ENCODE measurements around the gene ARHGEF7. TPM values are rescaled to one million over a fixed set of nuclear protein-coding genes. Genes with fewer than 3 reads are reported as not detected.

Gene ARHGEF7
- total RNA-seq, 2 experiments from 2014 or later: 58.7 to 67.2 TPM

- no peaks in the 10 kb centered on the region for H3K9me3 Mint-ChIP-seq (ENCODE audit: low read depth)
- H3K27ac Mint-ChIP-seq: no peak overlapping the region
- CTCF ChIA-PET: no interaction called here
- DNase-seq (no peak), ATAC-seq (no peak)
- no peaks in the 10 kb centered on the region for H3K27me3 Mint-ChIP-seq
- no peak overlapping the region for H3K4me3 Mint-ChIP-seq
- no peaks in the 10 kb centered on the region for H3K4me1 Mint-ChIP-seq
- H3K36me3 Mint-ChIP-seq: peaks cover 32% of the 10 kb centered on the region
Observed at GRCh38 chr13:111287201-111287600, 172.1 kb downstream of the ARHGEF7 start.

- Mint-ChIP-seq H3K27me3 (no peaks in the 10 kb centered on the region), H3K36me3 (peaks cover 40% of the 10 kb centered on the region), H3K4me1 (no peaks in the 10 kb centered on the region), H3K9me3 (ENCODE audit: low read depth) (no peaks in the 10 kb centered on the region), H3K27ac (no peak overlapping the region), H3K4me3 (no peak overlapping the region)
- no peak for DNase-seq
- ATAC-seq: no peak
- CTCF ChIA-PET: no interaction called here
Observed at GRCh38 chr13:111288276-111288675, 173.2 kb downstream of the ARHGEF7 start.

- DNase-seq (no peak), ATAC-seq (no peak)
- H3K4me1 Mint-ChIP-seq: no peaks in the 10 kb centered on the region
- H3K4me3 Mint-ChIP-seq: no peak overlapping the region
- CTCF ChIA-PET: interaction anchor here (1.1 kb wide), 1 partner anchor 8 kb away, joined by 4 read pairs; no protein-coding TSS in a partner anchor
- H3K9me3 Mint-ChIP-seq (ENCODE audit: low read depth): no peaks in the 10 kb centered on the region
- no peaks in the 10 kb centered on the region for H3K27me3 Mint-ChIP-seq
- peaks cover 35% of the 10 kb centered on the region for H3K36me3 Mint-ChIP-seq
- H3K27ac Mint-ChIP-seq: no peak overlapping the region
Observed at GRCh38 chr13:111289251-111289650, 174.1 kb downstream of the ARHGEF7 start.

DNA sequence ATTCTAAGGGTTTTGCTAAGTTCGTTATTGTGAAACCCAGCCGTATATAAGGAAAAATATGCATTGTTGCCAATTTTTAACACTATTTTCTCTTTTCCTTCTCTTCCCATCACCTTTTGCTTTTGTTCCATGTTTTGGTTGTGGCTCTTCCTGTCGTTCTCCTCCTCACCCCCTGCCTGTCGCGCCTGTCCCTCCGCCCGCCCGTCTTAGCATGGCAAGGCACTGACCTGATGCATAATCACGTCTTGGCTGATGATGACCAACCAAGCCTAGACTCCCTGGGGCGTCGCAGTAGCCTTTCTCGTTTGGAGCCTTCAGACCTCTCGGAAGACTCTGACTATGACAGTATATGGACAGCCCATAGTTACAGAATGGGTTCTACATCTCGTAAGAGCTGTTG is 176.8 kb downstream of the ARHGEF7 start:
- Mint-ChIP-seq H3K4me1 (peaks cover 15% of the 10 kb centered on the region), H3K27me3 (no peaks in the 10 kb centered on the region), H3K4me3 (no peak overlapping the region), H3K9me3 (ENCODE audit: low read depth) (no peaks in the 10 kb centered on the region), H3K36me3 (peaks cover 31% of the 10 kb centered on the region), H3K27ac (no peak overlapping the region)
- CTCF ChIA-PET: no interaction called here
- ATAC-seq (no peak), DNase-seq (no peak)

- Mint-ChIP-seq H3K9me3 (ENCODE audit: low read depth) (no peaks in the 10 kb centered on the region), H3K36me3 (peaks cover 31% of the 10 kb centered on the region), H3K27me3 (no peaks in the 10 kb centered on the region), H3K4me1 (peaks cover 24% of the 10 kb centered on the region), H3K27ac (no peak overlapping the region), H3K4me3 (no peak overlapping the region)
- DNase-seq (no peak), ATAC-seq (no peak)
- CTCF ChIA-PET: no interaction called here
Observed at GRCh38 chr13:111292710-111293485, 177.8 kb downstream of the ARHGEF7 start.

- no peaks in the 10 kb centered on the region for H3K27me3 Mint-ChIP-seq
- CTCF ChIA-PET: interaction anchor here (1.1 to 1.5 kb wide), 2 partner anchors 10 to 16 kb away, joined by 3 read pairs; no protein-coding TSS in a partner anchor
- H3K36me3 Mint-ChIP-seq: peaks cover 31% of the 10 kb centered on the region
- H3K9me3 Mint-ChIP-seq (ENCODE audit: low read depth): no peaks in the 10 kb centered on the region
- no peak overlapping the region for H3K27ac Mint-ChIP-seq
- ATAC-seq (no peak), DNase-seq (no peak)
- H3K4me1 Mint-ChIP-seq: peaks cover 24% of the 10 kb centered on the region
- H3K4me3 Mint-ChIP-seq: no peak overlapping the region
Observed at GRCh38 chr13:111295886-111296285, 180.8 kb downstream of the ARHGEF7 start.

DNA sequence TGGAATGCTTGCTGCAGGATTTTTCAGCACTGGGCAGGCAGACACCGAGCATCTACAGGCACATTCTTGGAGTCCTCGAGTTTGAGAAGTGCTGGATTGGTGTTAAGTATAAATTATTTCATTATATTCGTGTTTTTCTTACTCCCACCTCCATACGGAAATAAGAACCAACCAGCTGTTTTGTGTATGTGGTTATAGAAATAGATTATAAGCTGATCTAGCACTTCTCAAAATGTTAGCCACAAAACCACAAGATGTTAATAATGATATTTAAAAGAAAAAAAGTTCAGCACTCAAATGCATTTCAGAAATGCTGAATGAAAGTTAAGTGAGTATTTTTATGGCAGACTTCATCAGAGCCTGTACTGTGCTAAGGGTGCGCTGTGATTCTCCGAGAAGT is 181.3 kb downstream of the ARHGEF7 start:
- H3K36me3 Mint-ChIP-seq: peaks cover 35% of the 10 kb centered on the region
- DNase-seq: no peak
- peaks cover 24% of the 10 kb centered on the region for H3K4me1 Mint-ChIP-seq
- no peaks in the 10 kb centered on the region for H3K27me3 Mint-ChIP-seq
- CTCF ChIA-PET: interaction anchor here (1.1 to 1.5 kb wide), 2 partner anchors 10 to 17 kb away, joined by 3 read pairs; no protein-coding TSS in a partner anchor
- peak; percentile 12 for ATAC-seq
- H3K27ac Mint-ChIP-seq: no peak overlapping the region
- no peak overlapping the region for H3K4me3 Mint-ChIP-seq
- H3K9me3 Mint-ChIP-seq (ENCODE audit: low read depth): no peaks in the 10 kb centered on the region

- DNase-seq: no peak
- H3K36me3 Mint-ChIP-seq: peaks cover 37% of the 10 kb centered on the region
- CTCF ChIA-PET: no interaction called here
Observed at GRCh38 chr13:111298214-111298975, 183.3 kb downstream of the ARHGEF7 start.

GRCh38 chr13:111302045-111302726 is 187.1 kb downstream of the ARHGEF7 start:
- no peak overlapping the region for H3K27ac Mint-ChIP-seq
- CTCF ChIA-PET: no interaction called here
- peaks cover 62% of the 10 kb centered on the region for H3K36me3 Mint-ChIP-seq
- H3K27me3 Mint-ChIP-seq: no peaks in the 10 kb centered on the region
- DNase-seq (no peak), ATAC-seq (no peak)
- no peaks in the 10 kb centered on the region for H3K9me3 Mint-ChIP-seq (ENCODE audit: low read depth)
- H3K4me3 Mint-ChIP-seq: no peak overlapping the region
- H3K4me1 Mint-ChIP-seq: peaks cover 33% of the 10 kb centered on the region

More at GRCh38 chr13:111298214-111298975, 183.3 kb downstream of the ARHGEF7 start:
- ATAC-seq: no peak
- Mint-ChIP-seq H3K4me1 (peaks cover 25% of the 10 kb centered on the region), H3K27ac (no peak overlapping the region), H3K27me3 (no peaks in the 10 kb centered on the region), H3K4me3 (no peak overlapping the region), H3K9me3 (ENCODE audit: low read depth) (no peaks in the 10 kb centered on the region)

GRCh38 chr13:111303559-111303958 is 188.4 kb downstream of the ARHGEF7 start:
- ATAC-seq (no peak), DNase-seq (no peak)
- CTCF ChIA-PET: no interaction called here
- peaks cover 63% of the 10 kb centered on the region for H3K36me3 Mint-ChIP-seq
- no peaks in the 10 kb centered on the region for H3K27me3 Mint-ChIP-seq
- peaks cover under 1% of the 10 kb centered on the region for H3K9me3 Mint-ChIP-seq (ENCODE audit: low read depth)
- H3K4me3 Mint-ChIP-seq: no peak overlapping the region
- H3K4me1 Mint-ChIP-seq: peaks cover 27% of the 10 kb centered on the region
- peak overlapping the region; percentile 91 for H3K27ac Mint-ChIP-seq

DNA sequence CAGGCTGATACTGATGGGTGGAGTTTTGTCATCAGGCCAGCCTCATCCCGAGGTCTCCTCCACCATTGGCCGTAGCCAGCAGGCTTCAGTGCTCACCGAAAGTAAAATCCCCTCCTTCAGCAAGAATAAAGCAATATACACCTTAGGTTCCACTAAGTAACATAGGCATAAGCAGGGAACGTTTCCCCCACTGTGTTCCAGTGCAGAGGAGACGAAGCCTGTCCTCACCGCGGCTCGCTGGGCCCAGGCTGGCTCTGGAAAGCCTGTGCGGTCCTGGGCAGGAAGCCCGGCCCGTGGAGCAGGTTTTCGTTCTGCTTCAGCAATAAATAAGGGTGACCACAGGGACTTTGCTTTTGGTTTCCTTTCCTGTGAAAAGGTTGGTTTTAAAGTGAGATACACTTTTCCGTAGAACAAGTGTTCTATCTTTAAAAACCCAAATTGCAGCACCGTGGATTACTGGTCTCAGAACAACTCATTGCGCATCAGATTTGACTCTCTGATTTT is 189.0 kb downstream of the ARHGEF7 start:
- CTCF ChIA-PET: no interaction called here
- Mint-ChIP-seq H3K36me3 (peaks cover 66% of the 10 kb centered on the region), H3K4me3 (peak overlapping the region; percentile 55), H3K4me1 (peaks cover 27% of the 10 kb centered on the region), H3K9me3 (ENCODE audit: low read depth) (peaks cover 3% of the 10 kb centered on the region), H3K27me3 (no peaks in the 10 kb centered on the region), H3K27ac (peak overlapping the region; percentile 91)
- DNase-seq (peak; percentile 80), ATAC-seq (peak; percentile 93)

- peaks cover 3% of the 10 kb centered on the region for H3K9me3 Mint-ChIP-seq (ENCODE audit: low read depth)
- ATAC-seq (no peak), DNase-seq (peak; percentile 45)
- peak overlapping the region; percentile 55 for H3K4me3 Mint-ChIP-seq
- peaks cover 27% of the 10 kb centered on the region for H3K4me1 Mint-ChIP-seq
- no peaks in the 10 kb centered on the region for H3K27me3 Mint-ChIP-seq
- CTCF ChIA-PET: interaction anchor here (0.7 kb wide), 1 partner anchor 97 kb away, joined by 3 read pairs; no protein-coding TSS in a partner anchor
- peak overlapping the region; percentile 91 for H3K27ac Mint-ChIP-seq
- peaks cover 68% of the 10 kb centered on the region for H3K36me3 Mint-ChIP-seq
Observed at GRCh38 chr13:111304603-111305289, 189.6 kb downstream of the ARHGEF7 start.

All from activated CD8-positive, alpha-beta memory T cell treated with anti-CD3 and anti-CD28 coated beads, Interleukin-2, amount 10 ng/mL, durations not matched to agents 7 days and 5 days (primary cell).